ENCODE data around the gene ZNF333.

ZNF333 gene

GRCh38 chr19:14719162-14719561 is 29.3 kb downstream of the ZNF333 start:
- Histone ChIP-seq H3F3A (ENCODE audit: control insufficient read depth, insufficient read depth) (0 out of 2 replicates have a peak, but pooled peaks cover 3% of the 10 kb centered on the region), H3K9me2 (replicated peaks; ENCODE audit: control insufficient read depth, low read length) (no peaks in the 10 kb centered on the region), H4K20me1 (ENCODE audit: control insufficient read depth, insufficient read depth, low read depth, low read length) (no peaks in the 10 kb centered on the region), H3K4me1 (ENCODE audit: control insufficient read depth, low read length) (no peaks in the 10 kb centered on the region), H3K9me3 (ENCODE audit: control insufficient read depth, insufficient read depth, low read length) (peaks cover 36% of the 10 kb centered on the region), H3K79me2 (ENCODE audit: control insufficient read depth, low read length) (no peaks in the 10 kb centered on the region), H3K27me3 (ENCODE audit: control insufficient read depth, low read length) (no peaks in the 10 kb centered on the region), H3K4me2 (ENCODE audit: low read length) (no peak overlapping the region), H3K27ac (ENCODE audit: low read depth, low read length) (no peak overlapping the region), H3K36me3 (ENCODE audit: control insufficient read depth, low read length) (peaks cover 6% of the 10 kb centered on the region; the same call in 1 of the 2 replicates), H3K4me3 (ENCODE audit: low read length) (no peak overlapping the region)
- TF ChIP-seq EZH2phosphoT487 (IDR thresholded peaks at IDR 0.05; ENCODE audit: borderline replicate concordance, low read length) (no peak), CTCF (IDR thresholded peaks at IDR 0.05; ENCODE audit: low read depth, low read length, poor library complexity, severe bottlenecking) (no peak)

- no peak for TF ChIP-seq CTCF (IDR thresholded peaks at IDR 0.05; ENCODE audit: low read depth, low read length, poor library complexity, severe bottlenecking)
- no peak for TF ChIP-seq EZH2phosphoT487 (IDR thresholded peaks at IDR 0.05; ENCODE audit: borderline replicate concordance, low read length)
- no peaks in the 10 kb centered on the region for H3K79me2 ChIP-seq (ENCODE audit: control insufficient read depth, low read length)
- peaks cover 6% of the 10 kb centered on the region; the same call in 1 of the 2 replicates for H3K36me3 ChIP-seq (ENCODE audit: control insufficient read depth, low read length)
- H4K20me1 ChIP-seq (ENCODE audit: control insufficient read depth, insufficient read depth, low read depth, low read length) = no peaks in the 10 kb centered on the region
- H3K9me3 ChIP-seq (ENCODE audit: control insufficient read depth, insufficient read depth, low read length) = peaks cover 31% of the 10 kb centered on the region
- H3F3A ChIP-seq (ENCODE audit: control insufficient read depth, insufficient read depth) = 0 out of 2 replicates have a peak, but pooled peaks cover 3% of the 10 kb centered on the region
- H3K4me3 ChIP-seq (ENCODE audit: low read length) = no peak overlapping the region
- no peak overlapping the region for H3K27ac ChIP-seq (ENCODE audit: low read depth, low read length)
- H3K27me3 ChIP-seq (ENCODE audit: control insufficient read depth, low read length) = no peaks in the 10 kb centered on the region
- no peaks in the 10 kb centered on the region for H3K4me1 ChIP-seq (ENCODE audit: control insufficient read depth, low read length)
- H3K9me2 ChIP-seq (replicated peaks; ENCODE audit: control insufficient read depth, low read length) = no peaks in the 10 kb centered on the region
- no peak overlapping the region for H3K4me2 ChIP-seq (ENCODE audit: low read length)
Measured at GRCh38 chr19:14722127-14722526, 32.3 kb downstream of the ZNF333 start.

GRCh38 chr19:14728595-14728994 is 38.7 kb downstream of the ZNF333 start:
- no peaks in the 10 kb centered on the region for H3K27me3 ChIP-seq (ENCODE audit: control insufficient read depth, low read length)
- H3K27ac ChIP-seq (ENCODE audit: low read depth, low read length) = no peak overlapping the region
- TF ChIP-seq EZH2phosphoT487 (IDR thresholded peaks at IDR 0.05; ENCODE audit: borderline replicate concordance, low read length) = no peak
- TF ChIP-seq CTCF (IDR thresholded peaks at IDR 0.05; ENCODE audit: low read depth, low read length, poor library complexity, severe bottlenecking) = no peak
- no peaks in the 10 kb centered on the region for H3F3A ChIP-seq (ENCODE audit: control insufficient read depth, insufficient read depth)
- no peak overlapping the region for H3K4me3 ChIP-seq (ENCODE audit: low read length)
- no peaks in the 10 kb centered on the region for H4K20me1 ChIP-seq (ENCODE audit: control insufficient read depth, insufficient read depth, low read depth, low read length)
- no peaks in the 10 kb centered on the region for H3K9me2 ChIP-seq (replicated peaks; ENCODE audit: control insufficient read depth, low read length)
- H3K9me3 ChIP-seq (ENCODE audit: control insufficient read depth, insufficient read depth, low read length) = no peaks in the 10 kb centered on the region
- no peaks in the 10 kb centered on the region for H3K36me3 ChIP-seq (ENCODE audit: control insufficient read depth, low read length)
- H3K79me2 ChIP-seq (ENCODE audit: control insufficient read depth, low read length) = no peaks in the 10 kb centered on the region
- H3K4me2 ChIP-seq (ENCODE audit: low read length) = no peak overlapping the region
- H3K4me1 ChIP-seq (ENCODE audit: control insufficient read depth, low read length) = no peaks in the 10 kb centered on the region
